A673 (cell line): Measurements from ENCODE around the gene PRR5.

ENCODE experiments used
- CTCF ChIP-seq: fragments of 300-800, 200-600 bp; sonication (generic); conservative IDR thresholded peaks from 2 replicates; pipeline ENCODE4 v1.5.1; 2017; ENCODE audit warnings: low read depth, mild to moderate bottlenecking, antibody characterized with exemption, low read length, moderate library complexity, mixed read lengths
- EZH2 ChIP-seq: fragments of 200-600 bp; sonication (generic); IDR thresholded peaks from 2 replicates; pipeline ENCODE4 v1.6.1; 2017; ENCODE audit warnings: borderline replicate concordance, low read depth, mild to moderate bottlenecking, mixed read lengths, antibody characterized with exemption, low read length; ENCODE audit not compliant: poor library complexity, severe bottlenecking

GRCh38 chr22:44722611-44723010, 20.6 kb downstream of the PRR5 start:
- no peak for TF ChIP-seq CTCF
- TF ChIP-seq EZH2: no peak
